Measurements from ENCODE around the gene EDDM3A.

DNA sequence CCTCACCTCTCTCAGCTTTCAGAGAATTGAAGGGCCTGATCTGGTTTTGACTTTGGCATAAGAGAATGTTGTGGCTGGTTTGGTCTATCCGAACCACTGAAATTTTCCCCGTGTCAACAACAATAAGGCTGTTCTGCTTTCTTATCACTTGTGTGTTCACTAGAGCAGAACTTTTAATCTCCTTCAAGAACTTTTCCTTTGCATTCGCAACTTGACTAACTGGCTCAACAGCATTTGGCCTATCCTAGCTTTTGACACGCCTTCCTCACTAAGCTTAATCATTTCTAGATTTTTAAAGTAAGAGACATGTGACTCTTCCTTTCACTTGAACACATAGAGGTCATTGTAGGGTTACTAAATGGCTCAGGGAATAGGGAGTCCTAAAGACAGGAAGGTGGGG, 25.9 kb upstream of the EDDM3A start:
- TF ChIP-seq, protein P1, sequence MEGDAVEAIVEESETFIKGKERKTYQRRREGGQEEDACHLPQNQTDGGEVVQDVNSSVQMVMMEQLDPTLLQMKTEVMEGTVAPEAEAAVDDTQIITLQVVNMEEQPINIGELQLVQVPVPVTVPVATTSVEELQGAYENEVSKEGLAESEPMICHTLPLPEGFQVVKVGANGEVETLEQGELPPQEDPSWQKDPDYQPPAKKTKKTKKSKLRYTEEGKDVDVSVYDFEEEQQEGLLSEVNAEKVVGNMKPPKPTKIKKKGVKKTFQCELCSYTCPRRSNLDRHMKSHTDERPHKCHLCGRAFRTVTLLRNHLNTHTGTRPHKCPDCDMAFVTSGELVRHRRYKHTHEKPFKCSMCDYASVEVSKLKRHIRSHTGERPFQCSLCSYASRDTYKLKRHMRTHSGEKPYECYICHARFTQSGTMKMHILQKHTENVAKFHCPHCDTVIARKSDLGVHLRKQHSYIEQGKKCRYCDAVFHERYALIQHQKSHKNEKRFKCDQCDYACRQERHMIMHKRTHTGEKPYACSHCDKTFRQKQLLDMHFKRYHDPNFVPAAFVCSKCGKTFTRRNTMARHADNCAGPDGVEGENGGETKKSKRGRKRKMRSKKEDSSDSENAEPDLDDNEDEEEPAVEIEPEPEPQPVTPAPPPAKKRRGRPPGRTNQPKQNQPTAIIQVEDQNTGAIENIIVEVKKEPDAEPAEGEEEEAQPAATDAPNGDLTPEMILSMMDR (IDR thresholded peaks at IDR 0.05): no peak
- TF ChIP-seq POLR2A (IDR thresholded peaks at IDR 0.05): no peak
